OCI-LY1 (cell line): ENCODE results near the gene ROR2.

Experiments used
- H2AFZ ChIP-seq: fragments of 200-600 bp; sonication (generic), shearing (Covaris generic); 2 replicates; pipeline ENCODE4 v1.6.0; 2014; ENCODE audit warnings: antibody characterized with exemption, mild to moderate bottlenecking, low read length
- H3F3A ChIP-seq: fragments of 200-600 bp; sonication (generic), shearing (Covaris generic); 2 replicates; pipeline ENCODE4 v1.6.0; 2014; ENCODE audit warnings: mild to moderate bottlenecking, antibody characterized with exemption, low read length, moderate library complexity; ENCODE audit not compliant: insufficient read depth
- H3K27ac ChIP-seq: fragments of 200-600 bp; sonication (generic); 2 replicates; pipeline ENCODE4 v1.5.1; 2014; ENCODE audit warnings: low read length, mixed run types, mild to moderate bottlenecking, low read depth; ENCODE audit not compliant: poor library complexity, severe bottlenecking
- H3K27me3 ChIP-seq: fragments of 200-600 bp; sonication (generic); 2 replicates; pipeline ENCODE4 v1.6.0; 2014; ENCODE audit warnings: antibody characterized with exemption, mild to moderate bottlenecking, low read length, moderate library complexity; ENCODE audit not compliant: insufficient read depth
- H3K36me3 ChIP-seq: fragments of 200-600 bp; sonication (generic); 2 replicates; pipeline ENCODE4 v1.6.1; 2014; ENCODE audit warnings: mild to moderate bottlenecking, antibody characterized with exemption, low read length, moderate library complexity, mixed read lengths; ENCODE audit not compliant: insufficient read depth
- H3K4me1 ChIP-seq: fragments of 200-600 bp; sonication (generic); 2 replicates; pipeline ENCODE4 v1.5.1; 2014; ENCODE audit warnings: mild to moderate bottlenecking, low read length, moderate library complexity; ENCODE audit not compliant: insufficient read depth, severe bottlenecking
- H3K4me2 ChIP-seq: fragments of 200-600 bp; sonication (generic), shearing (Covaris generic); 2 replicates; pipeline ENCODE4 v1.6.1; 2014; ENCODE audit warnings: low read length
- H3K4me3 ChIP-seq: fragments of 200-600 bp; sonication (generic); 2 replicates; pipeline ENCODE4 v1.5.1; 2014; ENCODE audit warnings: low read length, low read depth, mild to moderate bottlenecking, mixed read lengths; ENCODE audit not compliant: poor library complexity, severe bottlenecking
- H3K79me2 ChIP-seq: fragments of 200-600 bp; shearing (Covaris generic); 2 replicates; pipeline ENCODE4 v1.6.1; 2016; ENCODE audit warnings: mixed run types, low read length, mixed read lengths; ENCODE audit not compliant: insufficient read depth
- H3K9ac ChIP-seq: fragments of 200-600 bp; sonication (generic), shearing (Covaris generic); 2 replicates; pipeline ENCODE4 v1.6.1; 2014; ENCODE audit warnings: mild to moderate bottlenecking, low read length, mixed read lengths
- H3K9me2 ChIP-seq: fragments of 200-600 bp; sonication (generic), shearing (Covaris generic); 2 replicates; pipeline ENCODE4 v1.6.1; 2014; ENCODE audit warnings: low read depth, mild to moderate bottlenecking, low read length, mixed read lengths
- H3K9me3 ChIP-seq: fragments of 200-600 bp; shearing (Covaris generic); 2 replicates; pipeline ENCODE4 v1.6.1; 2014; ENCODE audit warnings: low read length, mixed read lengths
- H4K20me1 ChIP-seq: fragments of 200-600 bp; sonication (generic), shearing (Covaris generic); 2 replicates; pipeline ENCODE4 v1.6.0; 2016; ENCODE audit warnings: mild to moderate bottlenecking, low read length; ENCODE audit not compliant: insufficient read depth
- EZH2 ChIP-seq: fragments of 200-600 bp; sonication (generic), shearing (Covaris generic); IDR thresholded peaks from 2 replicates; pipeline ENCODE4 v1.8.0; 2017; ENCODE audit warnings: borderline replicate concordance, mixed run types, mild to moderate bottlenecking, antibody characterized with exemption, low read length, moderate library complexity, mixed read lengths
- TF ChIP-seq, protein P1 (sequence below): fragments of 200-600 bp; sonication (generic), shearing (Covaris generic); IDR thresholded peaks from 2 replicates; pipeline ENCODE4 v1.5.1; 2017; ENCODE audit warnings: mild to moderate bottlenecking, antibody characterized with exemption, low read length, moderate library complexity, mixed read lengths

The ROR2 gene

DNA sequence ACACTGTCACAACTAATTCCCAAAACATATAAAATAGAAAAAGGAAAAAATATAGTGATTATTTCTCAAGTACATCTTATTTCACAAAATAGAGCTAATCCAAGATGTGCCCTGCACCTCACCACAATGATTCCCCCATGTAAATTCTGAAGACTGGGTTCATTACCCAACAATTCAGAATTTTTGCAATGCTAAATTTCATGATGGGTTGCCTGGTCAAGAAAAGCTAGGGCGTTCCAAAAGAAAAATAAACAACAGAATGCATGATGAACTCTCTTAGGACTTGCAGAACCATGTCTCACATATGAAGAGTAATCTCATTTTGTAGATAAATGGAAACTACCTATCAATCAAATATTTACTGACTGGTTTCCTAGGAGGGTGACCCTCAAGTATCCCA lies 266.8 kb downstream of the ROR2 start:
- no peaks in the 10 kb centered on the region for H3K9me2 ChIP-seq
- H3F3A ChIP-seq: no peaks in the 10 kb centered on the region
- H4K20me1 ChIP-seq: no peaks in the 10 kb centered on the region
- H3K27me3 ChIP-seq: no peaks in the 10 kb centered on the region
- H3K36me3 ChIP-seq: no peaks in the 10 kb centered on the region
- no peak overlapping the region for H2AFZ ChIP-seq
- H3K27ac ChIP-seq: no peak overlapping the region
- no peaks in the 10 kb centered on the region for H3K9me3 ChIP-seq
- no peak overlapping the region for H3K4me3 ChIP-seq
- H3K4me2 ChIP-seq: no peak overlapping the region
- peaks cover 4% of the 10 kb centered on the region for H3K4me1 ChIP-seq
- H3K9ac ChIP-seq: no peak overlapping the region
- H3K79me2 ChIP-seq: no peaks in the 10 kb centered on the region
- no peak for TF ChIP-seq EZH2
- TF ChIP-seq, protein P1, sequence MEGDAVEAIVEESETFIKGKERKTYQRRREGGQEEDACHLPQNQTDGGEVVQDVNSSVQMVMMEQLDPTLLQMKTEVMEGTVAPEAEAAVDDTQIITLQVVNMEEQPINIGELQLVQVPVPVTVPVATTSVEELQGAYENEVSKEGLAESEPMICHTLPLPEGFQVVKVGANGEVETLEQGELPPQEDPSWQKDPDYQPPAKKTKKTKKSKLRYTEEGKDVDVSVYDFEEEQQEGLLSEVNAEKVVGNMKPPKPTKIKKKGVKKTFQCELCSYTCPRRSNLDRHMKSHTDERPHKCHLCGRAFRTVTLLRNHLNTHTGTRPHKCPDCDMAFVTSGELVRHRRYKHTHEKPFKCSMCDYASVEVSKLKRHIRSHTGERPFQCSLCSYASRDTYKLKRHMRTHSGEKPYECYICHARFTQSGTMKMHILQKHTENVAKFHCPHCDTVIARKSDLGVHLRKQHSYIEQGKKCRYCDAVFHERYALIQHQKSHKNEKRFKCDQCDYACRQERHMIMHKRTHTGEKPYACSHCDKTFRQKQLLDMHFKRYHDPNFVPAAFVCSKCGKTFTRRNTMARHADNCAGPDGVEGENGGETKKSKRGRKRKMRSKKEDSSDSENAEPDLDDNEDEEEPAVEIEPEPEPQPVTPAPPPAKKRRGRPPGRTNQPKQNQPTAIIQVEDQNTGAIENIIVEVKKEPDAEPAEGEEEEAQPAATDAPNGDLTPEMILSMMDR: no peak

DNA sequence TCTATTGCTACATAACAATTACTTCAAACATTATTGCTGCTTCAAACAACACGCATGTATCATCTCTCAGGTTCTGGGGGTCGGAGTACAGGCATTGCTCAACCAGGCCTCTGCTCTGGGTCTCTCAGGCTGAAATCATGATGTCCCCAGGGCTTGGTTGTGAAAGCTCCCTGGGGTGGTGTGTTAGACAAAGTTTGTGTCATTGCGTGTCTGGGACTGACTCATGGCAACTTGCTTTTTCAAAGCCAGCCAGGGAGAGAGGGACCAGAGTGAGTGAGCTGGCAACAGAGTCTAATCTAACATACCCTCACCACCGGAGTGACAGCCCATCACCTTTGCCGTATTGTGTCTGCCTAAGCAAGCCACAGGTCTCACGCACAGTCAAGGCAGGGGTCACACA lies 267.2 kb downstream of the ROR2 start:
- Histone ChIP-seq H3K4me1 (peaks cover 4% of the 10 kb centered on the region), H3K4me3 (no peak overlapping the region), H3K9ac (no peak overlapping the region), H3K36me3 (no peaks in the 10 kb centered on the region), H3K79me2 (no peaks in the 10 kb centered on the region), H3K9me3 (no peaks in the 10 kb centered on the region), H3K27ac (no peak overlapping the region), H3F3A (no peaks in the 10 kb centered on the region), H4K20me1 (no peaks in the 10 kb centered on the region), H3K9me2 (no peaks in the 10 kb centered on the region), H3K27me3 (no peaks in the 10 kb centered on the region), H3K4me2 (no peak overlapping the region), H2AFZ (no peak overlapping the region)
- TF ChIP-seq, protein P1: no peak
- no peak for TF ChIP-seq EZH2

DNA sequence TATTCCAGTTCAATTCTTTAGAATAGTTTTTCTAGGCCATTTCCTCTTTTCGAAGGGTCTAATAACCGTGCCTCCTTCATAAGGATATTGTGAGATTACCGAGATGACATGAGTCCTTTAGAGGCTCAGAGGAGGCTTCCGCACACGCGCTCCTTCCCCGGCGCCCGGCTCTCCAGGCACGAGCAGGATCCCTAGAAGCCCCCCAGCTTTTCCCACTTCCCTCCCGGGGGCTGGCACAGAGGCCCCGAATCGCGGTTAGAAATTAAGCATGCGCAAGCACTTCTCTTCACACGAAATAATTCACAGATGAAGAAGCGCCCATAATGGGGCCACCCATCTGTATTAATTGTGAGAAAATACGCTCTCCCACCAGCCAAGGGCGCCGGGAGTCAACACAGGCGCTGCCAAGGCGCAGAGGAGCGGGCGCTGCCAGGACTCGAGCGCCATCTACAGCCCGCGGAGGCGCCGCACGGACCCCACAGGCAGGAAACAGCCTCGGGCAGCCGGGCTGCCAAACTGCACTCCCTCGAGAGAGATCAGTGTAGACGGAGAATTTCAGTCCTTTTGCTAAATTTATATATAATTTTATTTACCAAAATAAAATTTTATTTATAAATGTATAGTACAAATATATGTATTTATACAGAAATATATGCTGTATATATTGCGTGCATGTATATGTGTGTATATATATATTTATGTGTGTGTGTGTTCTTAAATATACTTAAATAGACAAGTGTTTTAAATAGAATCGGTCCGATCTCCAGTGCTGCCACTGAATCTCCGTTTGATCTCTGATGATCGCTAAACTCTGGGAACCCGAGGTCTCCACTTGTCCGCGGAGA lies 268.3 kb downstream of the ROR2 start:
- H3K9me3 ChIP-seq: no peaks in the 10 kb centered on the region
- H3K27ac ChIP-seq: no peak overlapping the region
- no peak overlapping the region for H3K9ac ChIP-seq
- H3K4me1 ChIP-seq: peaks cover 4% of the 10 kb centered on the region
- TF ChIP-seq EZH2: no peak
- TF ChIP-seq, protein P1: peak; percentile 86
- H3K4me3 ChIP-seq: no peak overlapping the region
- H3F3A ChIP-seq: no peaks in the 10 kb centered on the region
- H3K36me3 ChIP-seq: no peaks in the 10 kb centered on the region
- H3K4me2 ChIP-seq: no peak overlapping the region
- no peaks in the 10 kb centered on the region for H3K79me2 ChIP-seq
- H3K27me3 ChIP-seq: no peaks in the 10 kb centered on the region; the same call in 1 of the 2 replicates
- H2AFZ ChIP-seq: no peak overlapping the region
- no peaks in the 10 kb centered on the region for H3K9me2 ChIP-seq
- no peaks in the 10 kb centered on the region for H4K20me1 ChIP-seq
